Astrocyte (in vitro differentiated cells and primary cell): ENCODE measurements around the gene VIP. TPM values are rescaled to one million over a fixed set of nuclear protein-coding genes. Genes with fewer than 3 reads are reported as not detected.

Experiments
- DNase-seq: peaks from one replicate; pipeline ENCODE4 v3.0.0-alpha.2; 2010; ENCODE audit warnings: low read depth
- FAIRE-seq: peaks from 2 replicates; lab custom pipeline; 2011; peaks lifted over from hg19 to GRCh38; lab: Jason Lieb, UNC
- H2AFZ ChIP-seq: 2 replicates; pipeline ENCODE4 v1.6.0; 2012; ENCODE audit warnings: low read depth, low read length, inconsistent platforms
- H3K27ac ChIP-seq: 2 replicates; pipeline ENCODE4 v1.5.1; 2011; ENCODE audit warnings: low read depth, low read length, inconsistent platforms
- H3K27me3 ChIP-seq: 2 replicates; pipeline ENCODE4 v1.6.0; 2011; ENCODE audit warnings: low read length, inconsistent platforms; ENCODE audit not compliant: insufficient read depth
- H3K36me3 ChIP-seq: 2 replicates; pipeline ENCODE4 v1.5.1; 2011; ENCODE audit warnings: low read length, inconsistent platforms; ENCODE audit not compliant: insufficient read depth
- H3K4me1 ChIP-seq: 2 replicates; pipeline ENCODE4 v1.5.1; 2011; ENCODE audit warnings: low read length, inconsistent platforms; ENCODE audit not compliant: insufficient read depth
- H3K4me2 ChIP-seq: 2 replicates; pipeline ENCODE4 v1.6.0; 2012; ENCODE audit warnings: low read length, inconsistent platforms
- H3K4me3 ChIP-seq: 2 replicates; pipeline ENCODE4 v1.5.1; 2011; ENCODE audit warnings: low read depth, mild to moderate bottlenecking, low read length, inconsistent platforms; ENCODE audit not compliant: insufficient read depth
- H3K79me2 ChIP-seq: 2 replicates; pipeline ENCODE4 v1.6.0; 2012; ENCODE audit warnings: mild to moderate bottlenecking, low read length, inconsistent platforms; ENCODE audit not compliant: insufficient read depth
- H3K9ac ChIP-seq: 2 replicates; pipeline ENCODE4 v1.6.0; 2012; ENCODE audit warnings: mild to moderate bottlenecking, low read length, inconsistent platforms
- H3K9me3 ChIP-seq: 2 replicates; pipeline ENCODE4 v1.5.1; 2012; ENCODE audit warnings: low read depth, mild to moderate bottlenecking, low read length, inconsistent platforms; ENCODE audit not compliant: insufficient read depth
- H4K20me1 ChIP-seq: 2 replicates; pipeline ENCODE4 v1.6.0; 2012; ENCODE audit warnings: low read length, inconsistent platforms; ENCODE audit not compliant: insufficient read depth
- H3K27ac Mint-ChIP-seq: one replicate; pipeline ENCODE4 v1.8.0; 2021; ENCODE audit warnings: mild to moderate bottlenecking, mixed read lengths; ENCODE audit not compliant: unreplicated experiment
- H3K27me3 Mint-ChIP-seq: one replicate; pipeline ENCODE4 v1.8.0; 2021; ENCODE audit warnings: low read depth, mixed read lengths; ENCODE audit not compliant: unreplicated experiment
- H3K36me3 Mint-ChIP-seq: one replicate; pipeline ENCODE4 v1.8.0; 2021; ENCODE audit warnings: low read depth, mixed read lengths; ENCODE audit not compliant: unreplicated experiment
- H3K4me1 Mint-ChIP-seq: one replicate; pipeline ENCODE4 v1.8.0; 2021; ENCODE audit warnings: low read depth, mixed read lengths; ENCODE audit not compliant: unreplicated experiment
- H3K4me3 Mint-ChIP-seq: one replicate; pipeline ENCODE4 v1.8.0; 2021; ENCODE audit warnings: mild to moderate bottlenecking, moderate library complexity, mixed read lengths; ENCODE audit not compliant: unreplicated experiment
- H3K9me3 Mint-ChIP-seq: one replicate; pipeline ENCODE4 v1.8.0; 2021; ENCODE audit warnings: mild to moderate bottlenecking, mixed read lengths; ENCODE audit not compliant: unreplicated experiment
- CTCF ChIP-seq: IDR thresholded peaks from 2 replicates; pipeline ENCODE4 v1.5.1; 2011; ENCODE audit warnings: low read depth, mild to moderate bottlenecking, inconsistent platforms, low read length, moderate library complexity; ENCODE audit not compliant: insufficient read depth
- EZH2 ChIP-seq: IDR thresholded peaks from 2 replicates; pipeline ENCODE4 v1.6.1; 2012; ENCODE audit warnings: mild to moderate bottlenecking, low read length, inconsistent platforms; ENCODE audit not compliant: insufficient read depth
- total RNA-seq: library from RNA; stranded (reverse); gene quantifications from 2 replicates; pipeline ENCODE4 v1.2.1, GENCODE V29; 2021

VIP gene
- total RNA-seq, 1 donor from 2014 or later = 0.45 TPM

GRCh38 chr6:152804150-152804549, 53.6 kb downstream of the VIP start:
- peaks cover 4% of the 10 kb centered on the region for H3K9me3 Mint-ChIP-seq
- H3K27ac Mint-ChIP-seq = no peak overlapping the region
- H3K9me3 ChIP-seq = no peaks in the 10 kb centered on the region
- H4K20me1 ChIP-seq = no peaks in the 10 kb centered on the region
- no peak overlapping the region for H3K9ac ChIP-seq
- no peak for FAIRE-seq
- H3K4me2 ChIP-seq = no peak overlapping the region
- H3K79me2 ChIP-seq = no peaks in the 10 kb centered on the region
- H3K4me3 ChIP-seq = no peak overlapping the region
- H3K4me1 ChIP-seq = no peaks in the 10 kb centered on the region
- H3K4me3 Mint-ChIP-seq = no peak overlapping the region
- TF ChIP-seq EZH2 (no peak), CTCF (no peak)
- H3K27ac ChIP-seq = no peak overlapping the region
- no peaks in the 10 kb centered on the region for H3K36me3 ChIP-seq
- no peaks in the 10 kb centered on the region for H3K36me3 Mint-ChIP-seq
- H3K27me3 ChIP-seq = no peaks in the 10 kb centered on the region
- DNase-seq = no peak
- H2AFZ ChIP-seq = no peak overlapping the region
- H3K4me1 Mint-ChIP-seq = no peaks in the 10 kb centered on the region
- no peaks in the 10 kb centered on the region for H3K27me3 Mint-ChIP-seq

Other genes starting within 250 kb of the VIP start
- 64.0 and 66.5 TPM in 2 replicates for gene SYNE1, start 113.4 kb upstream of the VIP start, total RNA-seq
- 0.61 and 1.0 TPM in 2 replicates for gene MYCT1, start 52.9 kb upstream of the VIP start, total RNA-seq
- 6.1 and 7.5 TPM in 2 replicates for gene FBXO5, start 232.2 kb downstream of the VIP start, total RNA-seq